Liver (tissue), 9 donors: ENCODE data around the gene TMEM18. TPM values are rescaled to one million over a fixed set of nuclear protein-coding genes. Genes with fewer than 3 reads are reported as not detected.

Experiments
- DNase-seq: peaks from one replicate; pipeline ENCODE4 v3.0.0-alpha.2; 2017; ENCODE audit warnings: low spot score
- H3K27ac ChIP-seq, 2 donors: one replicate each; pipeline ENCODE4 v1.7.0; 2013; ENCODE audit warnings: inconsistent platforms in 2 of 2, low read length in 2 of 2, control low read depth in 1 of 2, low read depth in 1 of 2, mild to moderate bottlenecking in 1 of 2
- H3K27me3 ChIP-seq, 4 donors: one replicate each; pipeline versions ENCODE4 v1.6.1 to v1.7.0; 2013; ENCODE audit warnings: low read length in 3 of 4, inconsistent platforms in 1 of 4, mild to moderate bottlenecking in 1 of 4, moderate library complexity in 1 of 4; ENCODE audit not compliant: control insufficient read depth in 4 of 4, insufficient read depth in 4 of 4
- H3K36me3 ChIP-seq, 4 donors: one replicate each; pipeline versions ENCODE4 v1.6.1 to v1.7.0; 2013; ENCODE audit warnings: low read length in 3 of 4, mild to moderate bottlenecking in 3 of 4, low read depth in 1 of 4, moderate library complexity in 1 of 4; ENCODE audit not compliant: control insufficient read depth in 4 of 4, insufficient read depth in 3 of 4
- H3K4me1 ChIP-seq, 4 donors: one replicate each; pipeline versions ENCODE4 v1.6.1 to v1.7.0; 2013; ENCODE audit warnings: low read length in 3 of 4, mild to moderate bottlenecking in 3 of 4, moderate library complexity in 1 of 4; ENCODE audit not compliant: control insufficient read depth in 4 of 4, insufficient read depth in 4 of 4
- H3K4me3 ChIP-seq, 3 donors: one replicate each; pipeline versions ENCODE4 v1.6.1 to v1.7.0; 2013; ENCODE audit warnings: low read length in 3 of 3, control low read depth in 1 of 3, low read depth in 1 of 3, mild to moderate bottlenecking in 1 of 3
- H3K9ac ChIP-seq, 2 donors: one replicate each; pipeline ENCODE4 v1.7.0; 2013; ENCODE audit warnings: low read length in 2 of 2, mild to moderate bottlenecking in 2 of 2, moderate library complexity in 2 of 2, control low read depth in 1 of 2, low read depth in 1 of 2
- H3K9me3 ChIP-seq, 4 donors: one replicate each; pipeline versions ENCODE4 v1.6.1 to v1.7.0; 2013; ENCODE audit warnings: low read length in 3 of 4; ENCODE audit not compliant: control insufficient read depth in 4 of 4
- ATF3 ChIP-seq: IDR thresholded peaks from 2 replicates; pipeline ENCODE4 v1.6.1; 2016; ENCODE audit warnings: antibody characterized with exemption
- CTCF ChIP-seq: fragments of 150-350 bp; IDR thresholded peaks from 2 replicates; pipeline ENCODE4 v1.5.1; 2017; ENCODE audit warnings: improper control_type of control experiment, low read depth, low read length; ENCODE audit not compliant: missing input control
- EGR1 ChIP-seq, 2 donors: IDR thresholded peaks; 2 replicates each; pipeline ENCODE4 v1.6.1; 2016 to 2018; ENCODE audit warnings: antibody characterized with exemption in 2 of 2, low read depth in 2 of 2
- FOXA1 ChIP-seq: IDR thresholded peaks from 2 replicates; pipeline ENCODE4 v1.6.1; 2016; ENCODE audit warnings: antibody characterized with exemption
- FOXA2 ChIP-seq: IDR thresholded peaks from 2 replicates; pipeline ENCODE4 v1.6.1; 2016; ENCODE audit warnings: antibody characterized with exemption
- GABPA ChIP-seq, 2 donors: IDR thresholded peaks in 1 of 2; conservative IDR thresholded peaks in 1 of 2; 2 replicates each; pipeline ENCODE4 v1.6.1; 2016; ENCODE audit warnings: antibody characterized with exemption in 2 of 2, mild to moderate bottlenecking in 1 of 2, moderate library complexity in 1 of 2
- HNF4A ChIP-seq, 2 donors: conservative IDR thresholded peaks; 2 replicates each; pipeline ENCODE4 v1.6.1; 2016; ENCODE audit warnings: antibody characterized with exemption in 2 of 2, mild to moderate bottlenecking in 2 of 2
- HNF4G ChIP-seq: IDR thresholded peaks from 2 replicates; pipeline ENCODE4 v1.6.1; 2016; ENCODE audit warnings: antibody characterized with exemption
- JUND ChIP-seq, 2 donors: IDR thresholded peaks; 2 replicates each; pipeline ENCODE4 v1.6.1; 2016; ENCODE audit warnings: antibody characterized with exemption in 2 of 2
- NR2F2 ChIP-seq: IDR thresholded peaks from 2 replicates; pipeline ENCODE4 v1.6.1; 2016; ENCODE audit warnings: antibody characterized with exemption
- RAD21 ChIP-seq, 2 donors: IDR thresholded peaks; 2 replicates each; pipeline ENCODE4 v1.6.1; 2016; ENCODE audit warnings: antibody characterized with exemption in 2 of 2, mild to moderate bottlenecking in 2 of 2
- REST ChIP-seq: IDR thresholded peaks from 2 replicates; pipeline ENCODE4 v1.6.1; 2016; ENCODE audit warnings: antibody characterized with exemption, mild to moderate bottlenecking
- RXRA ChIP-seq, 2 donors: IDR thresholded peaks; 2 replicates each; pipeline ENCODE4 v1.6.1; 2017 to 2018; ENCODE audit warnings: antibody characterized with exemption in 2 of 2, mild to moderate bottlenecking in 1 of 2
- SP1 ChIP-seq: IDR thresholded peaks from 2 replicates; pipeline ENCODE4 v1.6.1; 2018; ENCODE audit warnings: antibody characterized with exemption, mild to moderate bottlenecking
- TAF1 ChIP-seq: conservative IDR thresholded peaks from 2 replicates; pipeline ENCODE4 v1.6.1; 2016; ENCODE audit warnings: antibody characterized with exemption, mild to moderate bottlenecking
- YY1 ChIP-seq: IDR thresholded peaks from 2 replicates; pipeline ENCODE4 v1.6.1; 2016; ENCODE audit warnings: antibody characterized with exemption, mild to moderate bottlenecking
- ZBTB33 ChIP-seq: IDR thresholded peaks from 2 replicates; pipeline ENCODE4 v1.6.1; 2016; ENCODE audit warnings: antibody characterized with exemption
- WGBS: extraction: QIAGEN DNeasy Blood & Tissue Kit; methylation state at CpG from one replicate; pipeline ENCODE4 v1.1.7; 2013; 5-methylcytosine and 5-hydroxymethylcytosine counted together
- polyA plus RNA-seq, 2 donors: library from polyadenylated mRNA; stranded (reverse) in 1 of 2; unstranded in 1 of 2; fragments of 200-250 nt in 1 of 2; fragments of >200 nt in 1 of 2; fragmentation: Nextera tagmentation in 1 of 2; extraction: Ambion mirVana in 1 of 2; gene quantifications; one replicate each; pipeline versions ENCODE4 v1.2.1 to v1.2.3, GENCODE V29; 2013 to 2015
- total RNA-seq, 2 donors: library from RNA; depleted of rRNA; stranded (reverse); fragments of >200 nt; gene quantifications; one replicate each; pipeline ENCODE4 v1.2.3, GENCODE V29; 2014
- TF ChIP-seq, protein P1 (sequence below): IDR thresholded peaks from 2 replicates; pipeline ENCODE4 v1.6.1; 2016; ENCODE audit warnings: antibody characterized with exemption
- donor health status: healthy.
- donor health status: healthy.
- donor health status: healthy.
- donor health status: healthy.
- donor health status: healthy.

Gene TMEM18
- total and polyA plus RNA-seq, 4 donors, result 8.4 to 29.3 (median 10.9) TPM

DNA sequence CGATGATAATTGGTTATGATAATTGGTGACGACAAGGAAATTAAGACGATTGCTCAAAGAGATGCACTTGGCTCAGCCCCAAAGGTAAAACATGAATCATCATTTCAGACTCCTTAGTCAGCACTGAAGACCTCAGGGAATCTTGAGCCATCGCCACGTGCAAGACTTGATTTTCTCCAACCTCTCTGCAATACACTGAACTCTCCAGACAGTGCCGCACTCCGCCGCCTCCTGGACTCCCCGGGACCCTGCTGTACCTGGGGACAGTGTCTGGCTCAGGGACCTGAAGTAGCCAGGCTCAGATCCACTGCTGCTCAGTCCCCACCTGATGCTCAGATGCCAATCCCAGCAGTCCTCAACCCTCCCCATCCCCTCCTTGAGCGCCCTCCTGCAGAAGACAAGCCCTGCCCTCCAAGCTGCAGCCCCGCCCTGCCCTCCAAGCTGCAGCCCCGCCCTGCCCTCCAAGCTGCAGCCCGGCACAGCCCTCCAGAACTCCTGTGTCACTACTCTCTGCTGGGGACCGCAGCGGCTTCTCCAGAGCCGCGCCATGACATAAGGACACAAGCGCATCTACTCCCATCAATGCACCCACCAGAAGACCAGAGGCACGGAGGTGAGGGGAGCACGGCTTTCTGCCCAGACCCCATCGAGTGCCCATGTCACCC is 1.1 kb downstream of the TMEM18 start (continued):
- no peak for TF ChIP-seq REST
- TF ChIP-seq FOXA2, result no peak
- TF ChIP-seq FOXA1, result no peak
- no peak for TF ChIP-seq HNF4G
- TF ChIP-seq NR2F2, result no peak

DNA sequence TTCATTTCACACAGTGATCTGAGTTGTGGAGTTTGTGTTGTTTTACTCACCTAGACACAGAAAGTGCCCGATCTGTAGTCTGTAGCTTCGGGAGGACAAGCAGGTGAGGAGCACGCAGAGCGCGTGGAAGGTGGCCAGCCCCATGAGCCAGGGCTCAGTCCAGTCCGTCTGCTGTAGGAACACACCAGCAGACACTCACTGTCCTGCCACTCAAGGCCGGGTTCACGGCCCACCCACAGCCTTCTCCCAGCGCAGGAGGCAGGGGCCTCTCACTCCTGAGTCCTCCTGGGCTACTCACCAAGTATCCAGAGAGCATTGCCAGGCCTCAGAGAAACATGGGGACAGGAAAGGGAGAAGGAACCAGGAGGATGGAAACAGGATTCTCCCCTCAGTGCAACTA is 1.7 kb downstream of the TMEM18 start:
- H3K9me3 ChIP-seq, result no peaks in the 10 kb centered on the region
- no peak overlapping the region for H3K27ac ChIP-seq
- peaks cover 2 to 17% (median 7%) of the 10 kb centered on the region in 4 donors for H3K36me3 ChIP-seq
- H3K9ac ChIP-seq, result no peak overlapping the region
- 93% methylated on average over 9 of the region's 9 CpGs for WGBS
- TF ChIP-seq ZBTB33 (no peak), HNF4A (conservative IDR thresholded peaks at IDR 0.05) (no peak), FOXA2 (no peak), TAF1 (no peak), EGR1 (IDR thresholded peaks at IDR 0.05; ENCODE audit: low read depth in 2 of 2) (no peak), SP1 (no peak), ATF3 (no peak), CTCF (no peak), HNF4G (no peak), JUND (IDR thresholded peaks at IDR 0.05) (no peak), FOXA1 (no peak), RAD21 (IDR thresholded peaks at IDR 0.05) (no peak), RXRA (IDR thresholded peaks at IDR 0.05) (no peak), YY1 (no peak), REST (no peak), NR2F2 (no peak), GABPA (IDR thresholded peaks at IDR 0.05 in 1 of 2, conservative IDR thresholded peaks at IDR 0.05 in 1 of 2) (no peak)
- TF ChIP-seq, protein P1, sequence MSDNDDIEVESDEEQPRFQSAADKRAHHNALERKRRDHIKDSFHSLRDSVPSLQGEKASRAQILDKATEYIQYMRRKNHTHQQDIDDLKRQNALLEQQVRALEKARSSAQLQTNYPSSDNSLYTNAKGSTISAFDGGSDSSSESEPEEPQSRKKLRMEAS, result no peak
- no peak for DNase-seq
- no peaks in the 10 kb centered on the region for H3K27me3 ChIP-seq
- peaks cover 2 to 15% (median 8%) of the 10 kb centered on the region in 4 donors for H3K4me1 ChIP-seq
- no peak overlapping the region for H3K4me3 ChIP-seq
